Right renal pelvis (tissue), 4 donors: ENCODE measurements around the gene CCNL1. TPM values are rescaled to one million over a fixed set of nuclear protein-coding genes. Genes with fewer than 3 reads are reported as not detected.
"Not testable (repeated sequence)": the region's sequence is repeated elsewhere in the genome, so short reads cannot be mapped to it uniquely, and the experiment has no call there.

Experiments used
- DNase-seq, 4 donors: peaks; one replicate each; pipeline ENCODE4 v3.0.0-alpha.2; 2013; ENCODE audit warnings: low read depth in 4 of 4, low spot score in 3 of 4, missing footprints in 1 of 4
- polyA plus RNA-seq, 4 donors: library from polyadenylated mRNA; unstranded; fragments of 120-200 nt; gene quantifications; one replicate each; pipeline ENCODE4 v1.2.1, GENCODE V29; 2013; ENCODE audit not compliant: insufficient read length in 4 of 4

The CCNL1 gene
- polyA plus RNA-seq, 4 donors, result 146 to 202 (median 169) TPM

GRCh38 chr3:157173343-157173742, 13.4 kb upstream of the CCNL1 start:
- DNase-seq, result not testable (repeated sequence)

DNA sequence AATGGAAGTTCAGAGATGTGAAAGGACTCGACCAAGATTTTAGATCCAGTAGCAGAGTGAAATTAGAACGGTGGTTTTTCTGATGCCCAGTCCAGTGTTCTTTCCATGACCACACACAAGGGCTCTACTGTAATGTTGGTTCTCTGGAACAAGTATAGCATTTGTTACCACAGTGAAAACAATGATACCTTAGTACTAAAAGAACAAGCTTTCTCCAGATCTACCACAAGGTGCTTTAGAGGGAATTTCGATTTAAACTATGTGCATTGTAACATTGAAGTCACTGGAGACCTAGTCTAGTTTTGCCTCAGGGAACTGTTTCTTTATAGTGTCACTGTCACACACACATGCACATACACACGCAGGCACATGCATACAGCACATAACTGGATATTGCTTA, 12.8 kb upstream of the CCNL1 start:
- no peak for DNase-seq

GRCh38 chr3:157170861-157171260, 10.9 kb upstream of the CCNL1 start:
- DNase-seq, result no peak

GRCh38 chr3:157167371-157168042, 7.6 kb upstream of the CCNL1 start:
- no peak for DNase-seq

DNA sequence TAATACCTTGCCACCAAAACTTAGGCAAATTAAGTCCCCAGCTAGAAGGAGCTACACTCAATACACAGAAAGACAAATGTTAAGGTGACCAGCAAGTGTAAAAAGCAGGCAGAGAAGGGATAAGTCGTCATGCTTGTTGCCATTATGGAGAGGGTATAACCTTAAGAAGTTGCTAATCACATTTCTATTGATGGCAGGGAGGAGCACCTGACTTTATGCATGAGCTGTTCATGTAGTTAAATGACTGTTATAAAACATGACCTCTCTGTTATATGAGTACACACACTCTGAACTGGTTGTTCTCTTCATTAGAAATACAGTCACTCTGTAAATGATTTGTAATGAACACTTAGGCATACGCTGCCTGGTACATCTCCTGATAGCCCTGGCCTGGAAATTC, 6.6 kb upstream of the CCNL1 start:
- no peak for DNase-seq

GRCh38 chr3:157166115-157166514, 6.2 kb upstream of the CCNL1 start:
- DNase-seq, result no peak

DNA sequence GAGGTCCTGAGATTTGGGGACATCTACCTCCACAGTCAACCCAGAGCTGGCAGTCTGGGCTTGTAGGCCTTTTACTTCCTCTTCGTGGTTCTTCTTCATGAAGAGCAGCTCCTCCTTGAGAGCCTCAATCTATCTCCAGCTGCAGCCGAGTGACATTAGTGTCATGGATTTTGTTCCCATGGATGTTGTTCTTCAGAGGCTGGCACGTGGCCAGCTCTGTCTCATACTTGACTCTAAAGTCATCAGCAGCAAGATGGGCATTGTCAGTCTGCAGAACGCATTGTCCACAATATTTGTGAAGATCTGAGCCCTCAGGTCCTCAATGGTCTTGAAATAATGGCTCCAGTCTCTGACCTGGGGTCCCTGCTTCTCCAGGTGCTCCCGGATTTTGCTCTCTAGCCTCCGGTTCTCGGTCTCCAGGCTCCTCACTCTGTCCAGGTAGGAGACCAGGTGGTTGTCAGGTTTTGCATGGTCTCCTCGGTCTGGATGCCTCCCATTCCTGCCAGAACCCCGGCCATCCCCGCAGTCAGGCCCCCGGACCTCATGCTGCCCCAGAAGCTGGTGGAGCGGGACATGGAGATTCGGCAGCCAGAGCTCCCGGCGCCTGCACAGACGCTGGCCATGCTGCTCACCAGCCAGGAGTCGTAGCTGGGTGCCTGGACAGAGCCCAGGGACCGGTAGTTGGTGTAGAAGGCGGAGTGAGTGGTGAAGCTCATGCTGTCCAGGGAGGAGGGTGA, 3.4 kb upstream of the CCNL1 start:
- no peak for DNase-seq

GRCh38 chr3:157162620-157163019, 2.7 kb upstream of the CCNL1 start:
- DNase-seq, result not testable (repeated sequence)

GRCh38 chr3:157160658-157161424, 894 bp upstream of the CCNL1 start:
- peak in 2 of 4 donors; percentile 34 to 52 for DNase-seq

- DNase-seq, result peak in 1 of 4 donors; percentile 50
Measured at GRCh38 chr3:157159037-157159761, 748 bp downstream of the CCNL1 start.

GRCh38 chr3:157157836-157158235, 2.1 kb downstream of the CCNL1 start:
- no peak for DNase-seq

GRCh38 chr3:157156837-157157635, 2.9 kb downstream of the CCNL1 start:
- no peak for DNase-seq

DNA sequence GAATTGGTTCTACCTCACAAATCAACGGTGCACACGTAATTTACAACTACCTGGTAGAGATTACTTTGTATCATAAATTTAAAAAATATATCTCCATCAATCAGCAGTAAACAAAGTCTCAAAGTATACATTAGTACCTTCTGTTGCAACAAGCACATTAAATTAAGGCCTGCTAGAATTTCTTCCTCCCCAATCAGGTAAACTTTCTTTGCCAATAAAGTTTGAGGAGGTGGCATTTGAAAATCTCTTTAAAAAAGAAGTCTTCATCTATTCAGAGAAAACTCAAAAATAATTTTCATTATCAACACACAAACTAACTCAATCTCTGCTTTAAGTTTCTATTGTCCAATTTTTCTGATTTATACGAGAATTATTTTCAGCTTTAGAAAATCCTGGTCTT, 4.4 kb downstream of the CCNL1 start:
- DNase-seq, result no peak

GRCh38 chr3:157154563-157155330, 5.2 kb downstream of the CCNL1 start:
- no peak for DNase-seq

DNA sequence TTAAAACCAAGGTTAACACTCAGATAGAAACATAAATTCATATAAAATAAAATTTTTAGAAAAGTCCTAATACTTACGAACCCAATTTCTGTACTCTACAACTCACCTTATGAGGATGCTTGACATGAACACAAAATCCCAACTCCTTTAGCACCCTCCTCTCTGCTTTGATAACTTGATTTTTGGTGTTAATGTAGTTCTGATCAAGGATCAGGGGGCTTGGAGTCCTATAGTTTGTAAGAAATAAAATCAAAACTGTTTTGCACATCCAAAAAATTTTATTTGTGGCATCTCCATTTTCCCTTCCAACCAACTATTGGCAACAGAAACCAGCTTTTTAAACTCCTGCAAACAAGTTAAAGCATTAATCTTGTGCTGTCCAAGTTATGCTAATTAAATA, 7.0 kb downstream of the CCNL1 start:
- DNase-seq, result no peak

DNA sequence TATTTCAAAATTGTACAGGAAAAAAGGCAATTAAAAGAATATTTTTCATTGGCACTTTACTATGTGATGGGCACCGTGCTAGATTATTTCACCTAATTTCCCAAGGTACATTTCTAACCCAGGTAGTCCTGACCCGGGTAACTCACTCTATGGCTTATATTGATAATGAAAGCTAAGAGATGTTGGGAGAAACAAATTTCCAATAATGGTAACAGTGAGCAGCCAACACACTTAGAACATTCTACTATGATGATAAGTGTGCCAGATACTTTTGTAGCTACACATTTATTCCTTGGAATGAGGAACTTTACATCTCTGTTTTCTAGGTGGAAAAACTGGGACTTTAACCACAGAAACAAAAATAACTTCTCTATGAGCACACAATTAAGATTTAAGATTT, 7.5 kb downstream of the CCNL1 start:
- no peak for DNase-seq

GRCh38 chr3:157151627-157152026, 8.3 kb downstream of the CCNL1 start:
- no peak for DNase-seq

DNA sequence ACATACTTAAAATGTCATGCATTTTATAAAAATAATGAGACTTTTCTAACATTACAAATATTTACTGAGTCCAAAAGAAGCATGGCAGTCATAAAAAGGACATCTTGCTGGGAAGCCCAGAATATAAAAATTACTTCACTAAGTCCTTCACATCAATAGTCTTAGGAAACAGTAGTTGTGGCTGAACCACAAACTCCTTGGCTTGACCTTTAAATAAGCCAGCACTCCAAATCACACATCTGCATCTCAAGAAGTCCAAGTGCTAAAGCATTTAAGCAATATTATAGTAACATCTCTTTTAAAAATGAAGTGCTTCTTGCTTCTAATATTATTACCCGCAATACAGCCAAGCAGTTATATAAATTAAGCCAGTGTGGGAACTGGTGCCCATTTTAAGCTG, 8.8 kb downstream of the CCNL1 start:
- DNase-seq, result no peak

- no peak for DNase-seq
Measured at GRCh38 chr3:157149136-157149696, 10.7 kb downstream of the CCNL1 start.
